KMS-11 (cell line): Measurements from ENCODE around the gene CDH4.

ENCODE experiments used
- H2AFZ ChIP-seq: fragments of 200-600 bp; sonication (generic); 2 replicates; pipeline ENCODE4 v1.6.1; 2016; ENCODE audit warnings: antibody characterized with exemption, mixed run types, low read depth
- H3K27ac ChIP-seq: fragments of 200-600 bp; sonication (generic); 2 replicates; pipeline ENCODE4 v1.6.1; 2016; ENCODE audit warnings: mild to moderate bottlenecking, mixed run types
- H3K27me3 ChIP-seq: fragments of 200-600 bp; sonication (generic); 2 replicates; pipeline ENCODE4 v1.6.1; 2017; ENCODE audit warnings: mild to moderate bottlenecking, low read depth, mixed run types, moderate library complexity; ENCODE audit not compliant: insufficient read depth
- H3K36me3 ChIP-seq: fragments of 200-600 bp; sonication (generic); 2 replicates; pipeline ENCODE4 v1.6.1; 2017; ENCODE audit warnings: mild to moderate bottlenecking, mixed run types; ENCODE audit not compliant: insufficient read depth
- H3K4me1 ChIP-seq: fragments of 200-600 bp; sonication (generic); 2 replicates; pipeline ENCODE4 v1.6.1; 2016; ENCODE audit warnings: mild to moderate bottlenecking, low read depth, mixed run types; ENCODE audit not compliant: poor library complexity, severe bottlenecking
- H3K4me2 ChIP-seq: fragments of 200-600 bp; sonication (generic); 2 replicates; pipeline ENCODE4 v1.7.0; 2016; ENCODE audit warnings: mild to moderate bottlenecking, mixed run types
- H3K4me3 ChIP-seq: fragments of 200-600 bp; sonication (generic); IDR thresholded peaks from 2 replicates; pipeline ENCODE4 v1.6.1; 2017; ENCODE audit warnings: low read depth, low read length, mixed read lengths; ENCODE audit not compliant: insufficient read depth
- H3K79me2 ChIP-seq: fragments of 200-600 bp; sonication (generic); 2 replicates; pipeline ENCODE4 v1.6.1; 2016; ENCODE audit warnings: low read depth, mixed run types; ENCODE audit not compliant: insufficient read depth
- H3K9ac ChIP-seq: fragments of 200-600 bp; sonication (generic); 2 replicates; pipeline ENCODE4 v1.6.1; 2016; ENCODE audit warnings: mild to moderate bottlenecking, mixed run types
- H4K20me1 ChIP-seq: fragments of 200-600 bp; sonication (generic); 2 replicates; pipeline ENCODE4 v1.6.1; 2016; ENCODE audit warnings: mild to moderate bottlenecking, mixed run types; ENCODE audit not compliant: insufficient read depth
- CTCF ChIP-seq: fragments of 200-600 bp; sonication (generic); conservative IDR thresholded peaks from 2 replicates; pipeline ENCODE4 v1.6.1; 2017; ENCODE audit warnings: low read depth, mild to moderate bottlenecking, antibody characterized with exemption, low read length, moderate library complexity, mixed read lengths

Gene CDH4

GRCh38 chr20:61766921-61767610 lies 515.0 kb downstream of the CDH4 start:
- no peaks in the 10 kb centered on the region for H3K79me2 ChIP-seq
- no peak for TF ChIP-seq CTCF
- H3K27me3 ChIP-seq: peaks cover 29% of the 10 kb centered on the region
- H2AFZ ChIP-seq: no peak overlapping the region
- H4K20me1 ChIP-seq: no peaks in the 10 kb centered on the region
- no peak overlapping the region for H3K9ac ChIP-seq
- no peaks in the 10 kb centered on the region for H3K4me1 ChIP-seq
- H3K27ac ChIP-seq: no peak overlapping the region
- no peak overlapping the region for H3K4me2 ChIP-seq
- no peaks in the 10 kb centered on the region for H3K36me3 ChIP-seq
- H3K4me3 ChIP-seq: no peak overlapping the region

- Histone ChIP-seq H3K79me2 (no peaks in the 10 kb centered on the region), H3K27ac (no peak overlapping the region), H3K4me3 (no peak overlapping the region), H3K9ac (no peak overlapping the region), H3K36me3 (no peaks in the 10 kb centered on the region), H3K27me3 (peaks cover 28% of the 10 kb centered on the region), H4K20me1 (no peaks in the 10 kb centered on the region), H3K4me2 (no peak overlapping the region), H2AFZ (no peak overlapping the region), H3K4me1 (no peaks in the 10 kb centered on the region)
- no peak for TF ChIP-seq CTCF
Observed at GRCh38 chr20:61767761-61768494, 515.9 kb downstream of the CDH4 start.

- Histone ChIP-seq H3K9ac (no peak overlapping the region), H3K27me3 (peaks cover 20% of the 10 kb centered on the region), H3K36me3 (no peaks in the 10 kb centered on the region), H3K4me3 (no peak overlapping the region), H3K79me2 (no peaks in the 10 kb centered on the region), H3K4me2 (no peak overlapping the region), H4K20me1 (no peaks in the 10 kb centered on the region), H3K4me1 (no peaks in the 10 kb centered on the region), H3K27ac (no peak overlapping the region), H2AFZ (no peak overlapping the region)
- TF ChIP-seq CTCF: no peak
Observed at GRCh38 chr20:61768571-61769285, 516.7 kb downstream of the CDH4 start.

- peaks cover 16% of the 10 kb centered on the region for H3K27me3 ChIP-seq
- no peak overlapping the region for H3K4me2 ChIP-seq
- TF ChIP-seq CTCF: no peak
- H2AFZ ChIP-seq: no peak overlapping the region
- no peaks in the 10 kb centered on the region for H3K36me3 ChIP-seq
- no peak overlapping the region for H3K4me3 ChIP-seq
- H3K4me1 ChIP-seq: no peaks in the 10 kb centered on the region
- H3K79me2 ChIP-seq: no peaks in the 10 kb centered on the region
- H4K20me1 ChIP-seq: no peaks in the 10 kb centered on the region
- no peak overlapping the region for H3K27ac ChIP-seq
- H3K9ac ChIP-seq: no peak overlapping the region
Observed at GRCh38 chr20:61769286-61769832, 517.3 kb downstream of the CDH4 start.
